GM23338 (cell line): ENCODE measurements around the gene DLGAP5. TPM values are rescaled to one million over a fixed set of nuclear protein-coding genes. Genes with fewer than 3 reads are reported as not detected.

Experiments used
- ATAC-seq: fragments of 200-7000 bp; cut with Tn5 transposase; 3 replicates; pipeline ENCODE4 v1.9.1; 2020
- DNase-seq: peaks from one replicate; pipeline ENCODE4 v3.0.0-alpha.2; 2015; ENCODE audit warnings: low spot score
- H2AFZ ChIP-seq: fragments of 200-600 bp; sonication (generic); 2 replicates; pipeline ENCODE4 v1.8.0; 2016; ENCODE audit warnings: antibody characterized with exemption, mild to moderate bottlenecking, moderate library complexity
- H3F3A ChIP-seq: fragments of 200-600 bp; sonication (generic); replicated peaks from 2 replicates; pipeline ENCODE4 v1.8.0; 2017; ENCODE audit warnings: antibody characterized with exemption, mixed run types, low read depth
- H3K27ac ChIP-seq: fragments of 200-600 bp; sonication (generic); 2 replicates; pipeline ENCODE4 v1.6.1; 2016; ENCODE audit warnings: low read depth
- H3K27me3 ChIP-seq: fragments of 200-600 bp; sonication (generic); 2 replicates; pipeline ENCODE4 v1.8.0; 2016; ENCODE audit warnings: mild to moderate bottlenecking, mixed run types, moderate library complexity; ENCODE audit not compliant: insufficient read depth
- H3K36me3 ChIP-seq: fragments of 200-600 bp; sonication (generic); 2 replicates; pipeline ENCODE4 v1.8.0; 2016; ENCODE audit warnings: mild to moderate bottlenecking; ENCODE audit not compliant: insufficient read depth
- H3K4me1 ChIP-seq: fragments of 200-600 bp; sonication (generic); 2 replicates; pipeline ENCODE4 v1.8.0; 2016; ENCODE audit warnings: mild to moderate bottlenecking, moderate library complexity; ENCODE audit not compliant: insufficient read depth
- H3K4me2 ChIP-seq: fragments of 200-600 bp; sonication (generic); 2 replicates; pipeline ENCODE4 v1.7.1; 2017; ENCODE audit warnings: mixed run types
- H3K4me3 ChIP-seq: fragments of 200-600 bp; sonication (generic); 2 replicates; pipeline ENCODE4 v1.6.1; 2016; ENCODE audit warnings: mixed run types
- H3K79me2 ChIP-seq: fragments of 200-600 bp; sonication (generic); replicated peaks from 2 replicates; pipeline ENCODE4 v1.8.0; 2017; ENCODE audit warnings: mild to moderate bottlenecking; ENCODE audit not compliant: insufficient read depth
- H3K9me2 ChIP-seq: fragments of 200-600 bp; sonication (generic); 2 replicates; pipeline ENCODE4 v1.8.0; 2017; ENCODE audit not compliant: insufficient read depth
- H4K20me1 ChIP-seq: fragments of 200-600 bp; sonication (generic); replicated peaks from 2 replicates; pipeline ENCODE4 v1.8.0; 2017; ENCODE audit warnings: mild to moderate bottlenecking; ENCODE audit not compliant: insufficient read depth
- H3K27ac Mint-ChIP-seq: 2 replicates; pipeline ENCODE4 v1.8.0; 2020; ENCODE audit warnings: inconsistent platforms, mild to moderate bottlenecking, moderate library complexity, mixed read lengths
- H3K27me3 Mint-ChIP-seq: 3 replicates; pipeline ENCODE4 v1.8.0; 2022; ENCODE audit warnings: low read depth, mild to moderate bottlenecking, moderate library complexity, mixed read lengths, inconsistent platforms; ENCODE audit not compliant: insufficient read depth, poor library complexity
- H3K36me3 Mint-ChIP-seq: 3 replicates; pipeline ENCODE4 v1.8.0; 2021; ENCODE audit warnings: low read depth, mild to moderate bottlenecking, inconsistent platforms, moderate library complexity, mixed read lengths
- H3K4me1 Mint-ChIP-seq: 3 replicates; pipeline ENCODE4 v1.8.0; 2020; ENCODE audit warnings: mild to moderate bottlenecking, inconsistent platforms, mixed read lengths
- H3K4me3 Mint-ChIP-seq: 3 replicates; pipeline ENCODE4 v1.8.0; 2021; ENCODE audit warnings: moderate library complexity, mild to moderate bottlenecking, inconsistent platforms, mixed read lengths
- H3K9me3 Mint-ChIP-seq: 3 replicates; pipeline ENCODE4 v1.8.0; 2020; ENCODE audit warnings: moderate library complexity, mild to moderate bottlenecking, inconsistent platforms, mixed read lengths
- EZH2 ChIP-seq: fragments of 200-600 bp; sonication (generic); IDR thresholded peaks from one replicate; pipeline ENCODE4 v1.8.0; 2017; ENCODE audit warnings: antibody characterized with exemption, mild to moderate bottlenecking, low read depth; ENCODE audit not compliant: unreplicated experiment
- POLR2AphosphoS5 ChIP-seq: IDR thresholded peaks from 2 replicates; pipeline ENCODE4 v1.6.1; 2016; ENCODE audit warnings: antibody characterized with exemption, low read depth
- ZNF114 ChIP-seq: fragments of 250-450 bp; sonication (Bioruptor Pico); IDR thresholded peaks from 2 replicates; pipeline ENCODE4 v1.5.0; 2020; ENCODE audit warnings: mild to moderate bottlenecking, moderate library complexity
- ZNF331 ChIP-seq: fragments of 250-450 bp; sonication (Bioruptor Pico); IDR thresholded peaks from 2 replicates; pipeline ENCODE4 v1.5.0; 2020; ENCODE audit warnings: low read depth, mild to moderate bottlenecking, moderate library complexity
- polyA plus RNA-seq: library from polyadenylated mRNA; unstranded; fragments of >200 nt; fragmentation: Nextera tagmentation; extraction: Ambion mirVana; gene quantifications from 2 replicates; pipeline ENCODE4 v1.2.1, GENCODE V29; 2016
- total RNA-seq: library from RNA; depleted of rRNA; stranded (reverse); fragments of >200 nt; shearing (Covaris generic); gene quantifications from 2 replicates; pipeline ENCODE4 v1.2.3, GENCODE V29; 2014
- TF ChIP-seq, protein P1 (sequence below): fragments of 250-450 bp; sonication (Bioruptor Pico); IDR thresholded peaks from 2 replicates; pipeline ENCODE4 v1.5.0; 2020; ENCODE audit warnings: mild to moderate bottlenecking, moderate library complexity

Gene DLGAP5
- total and polyA plus RNA-seq, 2 experiments from 2014 or later, result 110 to 117 TPM

DNA sequence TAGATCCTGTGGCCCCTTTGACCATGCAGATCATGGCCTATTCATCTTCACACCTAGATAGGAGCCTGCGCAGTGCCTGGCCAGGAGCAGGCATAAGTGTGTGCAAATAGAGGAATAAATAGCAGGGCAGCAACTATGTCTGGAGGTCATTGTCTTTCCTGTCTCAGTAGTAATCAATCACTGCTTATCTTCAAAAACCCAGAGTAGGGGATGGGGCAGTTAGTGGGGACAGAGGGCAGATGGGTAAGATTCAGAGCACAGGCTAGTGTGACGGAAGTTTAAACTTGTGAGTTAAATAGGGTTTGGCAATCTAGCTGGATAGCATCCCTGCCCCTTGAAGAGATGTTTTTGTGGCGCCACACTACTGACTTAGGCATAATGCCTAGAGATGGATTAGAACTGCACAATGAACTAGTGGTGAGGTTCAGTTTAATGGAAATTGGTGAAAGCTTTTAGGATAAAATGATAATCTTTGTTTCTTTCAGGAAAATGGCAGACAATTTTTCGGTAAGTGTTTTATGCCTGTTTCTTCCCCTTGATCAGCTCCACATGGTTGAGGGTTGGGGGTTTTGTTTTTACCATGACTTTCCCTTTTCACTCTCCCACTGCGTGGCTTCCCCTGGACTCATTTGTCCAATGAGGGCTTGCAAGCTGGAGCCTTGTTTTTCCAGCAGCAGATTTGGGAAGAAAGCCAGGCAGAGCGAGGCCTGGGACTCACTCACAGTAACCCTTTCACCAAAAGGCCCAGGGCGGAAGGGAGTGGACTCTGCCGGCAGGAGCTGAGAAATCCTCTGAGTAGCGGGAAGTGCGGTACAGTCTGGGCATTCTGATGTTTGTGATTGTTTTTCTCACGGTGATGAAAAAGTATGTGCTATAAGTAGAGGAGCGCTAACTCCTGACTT lies 54.2 kb downstream of the DLGAP5 start (continued):
- TF ChIP-seq, protein P1, sequence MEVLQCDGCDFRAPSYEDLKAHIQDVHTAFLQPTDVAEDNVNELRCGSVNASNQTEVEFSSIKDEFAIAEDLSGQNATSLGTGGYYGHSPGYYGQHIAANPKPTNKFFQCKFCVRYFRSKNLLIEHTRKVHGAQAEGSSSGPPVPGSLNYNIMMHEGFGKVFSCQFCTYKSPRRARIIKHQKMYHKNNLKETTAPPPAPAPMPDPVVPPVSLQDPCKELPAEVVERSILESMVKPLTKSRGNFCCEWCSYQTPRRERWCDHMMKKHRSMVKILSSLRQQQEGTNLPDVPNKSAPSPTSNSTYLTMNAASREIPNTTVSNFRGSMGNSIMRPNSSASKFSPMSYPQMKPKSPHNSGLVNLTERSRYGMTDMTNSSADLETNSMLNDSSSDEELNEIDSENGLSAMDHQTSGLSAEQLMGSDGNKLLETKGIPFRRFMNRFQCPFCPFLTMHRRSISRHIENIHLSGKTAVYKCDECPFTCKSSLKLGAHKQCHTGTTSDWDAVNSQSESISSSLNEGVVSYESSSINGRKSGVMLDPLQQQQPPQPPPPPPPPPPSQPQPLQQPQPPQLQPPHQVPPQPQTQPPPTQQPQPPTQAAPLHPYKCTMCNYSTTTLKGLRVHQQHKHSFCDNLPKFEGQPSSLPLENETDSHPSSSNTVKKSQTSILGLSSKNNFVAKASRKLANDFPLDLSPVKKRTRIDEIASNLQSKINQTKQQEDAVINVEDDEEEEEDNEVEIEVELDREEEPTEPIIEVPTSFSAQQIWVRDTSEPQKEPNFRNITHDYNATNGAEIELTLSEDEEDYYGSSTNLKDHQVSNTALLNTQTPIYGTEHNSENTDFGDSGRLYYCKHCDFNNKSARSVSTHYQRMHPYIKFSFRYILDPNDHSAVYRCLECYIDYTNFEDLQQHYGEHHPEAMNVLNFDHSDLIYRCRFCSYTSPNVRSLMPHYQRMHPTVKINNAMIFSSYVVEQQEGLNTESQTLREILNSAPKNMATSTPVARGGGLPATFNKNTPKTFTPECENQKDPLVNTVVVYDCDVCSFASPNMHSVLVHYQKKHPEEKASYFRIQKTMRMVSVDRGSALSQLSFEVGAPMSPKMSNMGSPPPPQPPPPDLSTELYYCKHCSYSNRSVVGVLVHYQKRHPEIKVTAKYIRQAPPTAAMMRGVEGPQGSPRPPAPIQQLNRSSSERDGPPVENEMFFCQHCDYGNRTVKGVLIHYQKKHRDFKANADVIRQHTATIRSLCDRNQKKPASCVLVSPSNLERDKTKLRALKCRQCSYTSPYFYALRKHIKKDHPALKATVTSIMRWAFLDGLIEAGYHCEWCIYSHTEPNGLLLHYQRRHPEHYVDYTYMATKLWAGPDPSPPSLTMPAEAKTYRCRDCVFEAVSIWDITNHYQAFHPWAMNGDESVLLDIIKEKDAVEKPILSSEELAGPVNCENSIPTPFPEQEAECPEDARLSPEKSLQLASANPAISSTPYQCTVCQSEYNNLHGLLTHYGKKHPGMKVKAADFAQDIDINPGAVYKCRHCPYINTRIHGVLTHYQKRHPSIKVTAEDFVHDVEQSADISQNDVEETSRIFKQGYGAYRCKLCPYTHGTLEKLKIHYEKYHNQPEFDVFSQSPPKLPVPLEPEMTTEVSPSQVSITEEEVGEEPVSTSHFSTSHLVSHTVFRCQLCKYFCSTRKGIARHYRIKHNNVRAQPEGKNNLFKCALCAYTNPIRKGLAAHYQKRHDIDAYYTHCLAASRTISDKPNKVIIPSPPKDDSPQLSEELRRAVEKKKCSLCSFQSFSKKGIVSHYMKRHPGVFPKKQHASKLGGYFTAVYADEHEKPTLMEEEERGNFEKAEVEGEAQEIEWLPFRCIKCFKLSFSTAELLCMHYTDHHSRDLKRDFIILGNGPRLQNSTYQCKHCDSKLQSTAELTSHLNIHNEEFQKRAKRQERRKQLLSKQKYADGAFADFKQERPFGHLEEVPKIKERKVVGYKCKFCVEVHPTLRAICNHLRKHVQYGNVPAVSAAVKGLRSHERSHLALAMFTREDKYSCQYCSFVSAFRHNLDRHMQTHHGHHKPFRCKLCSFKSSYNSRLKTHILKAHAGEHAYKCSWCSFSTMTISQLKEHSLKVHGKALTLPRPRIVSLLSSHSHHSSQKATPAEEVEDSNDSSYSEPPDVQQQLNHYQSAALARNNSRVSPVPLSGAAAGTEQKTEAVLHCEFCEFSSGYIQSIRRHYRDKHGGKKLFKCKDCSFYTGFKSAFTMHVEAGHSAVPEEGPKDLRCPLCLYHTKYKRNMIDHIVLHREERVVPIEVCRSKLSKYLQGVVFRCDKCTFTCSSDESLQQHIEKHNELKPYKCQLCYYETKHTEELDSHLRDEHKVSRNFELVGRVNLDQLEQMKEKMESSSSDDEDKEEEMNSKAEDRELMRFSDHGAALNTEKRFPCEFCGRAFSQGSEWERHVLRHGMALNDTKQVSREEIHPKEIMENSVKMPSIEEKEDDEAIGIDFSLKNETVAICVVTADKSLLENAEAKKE (CRISPR knock-in tag), result no peak
- no peak for TF ChIP-seq EZH2

DNA sequence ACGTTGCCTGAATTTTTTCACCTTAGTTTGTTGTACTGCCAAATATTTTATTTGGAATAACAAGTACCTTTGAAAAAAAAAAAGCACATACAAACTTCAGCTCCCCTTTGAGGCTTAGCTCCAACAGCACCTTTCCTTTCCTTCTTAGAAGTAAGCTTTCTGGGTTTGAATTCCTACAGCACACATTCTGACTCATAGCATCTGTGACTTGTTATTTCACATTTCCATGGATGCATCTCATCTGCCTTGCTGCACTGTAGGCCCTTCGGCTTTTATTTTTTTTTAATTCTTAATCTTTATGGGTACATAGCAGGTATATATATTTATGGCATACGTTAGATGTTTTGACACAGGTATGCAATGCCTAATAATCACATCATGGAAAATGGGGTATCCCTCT lies 55.1 kb downstream of the DLGAP5 start:
- no peak overlapping the region for H3K4me2 ChIP-seq
- peaks cover 3% of the 10 kb centered on the region for H4K20me1 ChIP-seq
- ATAC-seq (no peak), DNase-seq (no peak)
- no peaks in the 10 kb centered on the region for H3K79me2 ChIP-seq
- no peaks in the 10 kb centered on the region for H3K9me2 ChIP-seq
- no peak overlapping the region for H3K27ac ChIP-seq
- H3F3A ChIP-seq, result no peaks in the 10 kb centered on the region
- H3K36me3 Mint-ChIP-seq, result no peaks in the 10 kb centered on the region; the same call in 2 of the 3 replicates
- H3K27me3 Mint-ChIP-seq, result peaks cover 5% of the 10 kb centered on the region
- H3K4me3 ChIP-seq, result no peak overlapping the region
- H3K27me3 ChIP-seq, result peaks cover 6% of the 10 kb centered on the region
- no peaks in the 10 kb centered on the region for H3K4me1 ChIP-seq
- no peak overlapping the region for H3K4me3 Mint-ChIP-seq
- no peaks in the 10 kb centered on the region for H3K4me1 Mint-ChIP-seq
- H3K27ac Mint-ChIP-seq, result no peak overlapping the region
- H3K36me3 ChIP-seq, result no peaks in the 10 kb centered on the region
- no peaks in the 10 kb centered on the region for H3K9me3 Mint-ChIP-seq
- H2AFZ ChIP-seq, result no peak overlapping the region
- TF ChIP-seq, protein P1 (CRISPR knock-in tag), result no peak
- TF ChIP-seq POLR2AphosphoS5 (no peak), ZNF114 (no peak), ZNF331 (CRISPR knock-in tag) (no peak)
